ENCODE data around the gene CD80.
A peak's percentile ranks its signal among the peaks of the same experiment; 100 is the strongest.

CD80 gene

GRCh38 chr3:119559441-119559963 lies at the start of gene CD80:
TSS of gene CD80 (minus strand) at chr3:119559614. CDS start at chr3:119557728, 1,886 bp downstream.
- Histone ChIP-seq H4K20me1 (no peaks in the 10 kb centered on the region), H3K9me3 (replicated peaks in 1 of 11) (peaks cover 0 to 8% (median 3%) of the 10 kb centered on the region in 11 experiments; a peak in 7 of 22 replicates), H3K27me3 (no peaks in the 10 kb centered on the region), H3K4me2 (peak within 1 kb of the TSS in 3 of 11 experiments; percentile 75 to 89 (median 84); a peak in 6 of 22 replicates), H3K4me1 (peaks cover 0 to 82% (median 14%) of the 10 kb centered on the region in 10 experiments; a peak in 17 of 20 replicates), H3K27ac (peak within 1 kb of the TSS in 4 of 11 experiments; percentile 60 to 90 (median 85); a peak in 8 of 22 replicates), H3K9ac (peak within 1 kb of the TSS in 4 of 11 experiments; percentile 1 to 89 (median 80); a peak in 6 of 22 replicates), H3K4me3 (peak within 1 kb of the TSS in 3 of 10 experiments; percentile 56 to 60 (median 59); a peak in 7 of 20 replicates), H3K36me3 (peaks cover 0 to 6% (median 0%) of the 10 kb centered on the region in 11 experiments; a peak in 2 of 22 replicates)
- TF ChIP-seq Cebpa-rat (IDR thresholded peaks at IDR 0.05) = no peak

- Histone ChIP-seq H3K4me1 (peaks cover 0 to 15% (median 0%) of the 10 kb centered on the region in 10 experiments; a peak in 3 of 20 replicates), H4K20me1 (no peaks in the 10 kb centered on the region), H3K4me3 (no peak overlapping the region), H3K9me3 (replicated peaks in 1 of 11) (peaks cover 0 to 14% (median 6%) of the 10 kb centered on the region in 11 experiments; a peak in 9 of 22 replicates), H3K4me2 (no peak overlapping the region), H3K27ac (no peak overlapping the region), H3K9ac (no peak overlapping the region), H3K27me3 (no peaks in the 10 kb centered on the region), H3K36me3 (no peaks in the 10 kb centered on the region)
- no peak for TF ChIP-seq Cebpa-rat (IDR thresholded peaks at IDR 0.05)
Measured at GRCh38 chr3:119608405-119609000, 49.1 kb upstream of the CD80 start.

GRCh38 chr3:119604878-119605277 lies 45.5 kb upstream of the CD80 start:
- H3K27me3 ChIP-seq = no peaks in the 10 kb centered on the region
- H3K9ac ChIP-seq = no peak overlapping the region
- H3K27ac ChIP-seq = no peak overlapping the region
- TF ChIP-seq Cebpa-rat (IDR thresholded peaks at IDR 0.05) = no peak
- H3K4me3 ChIP-seq = no peak overlapping the region
- no peaks in the 10 kb centered on the region for H4K20me1 ChIP-seq
- no peaks in the 10 kb centered on the region for H3K36me3 ChIP-seq
- peak overlapping the region in 2 of 11 experiments; percentile 1 to 36; a peak in 1 of 22 replicates for H3K4me2 ChIP-seq
- peaks cover 0 to 38% (median 0%) of the 10 kb centered on the region in 10 experiments; a peak in 6 of 20 replicates for H3K4me1 ChIP-seq
- no peaks in the 10 kb centered on the region for H3K9me3 ChIP-seq (replicated peaks in 1 of 11)

GRCh38 chr3:119602676-119603075 lies 43.3 kb upstream of the CD80 start:
- Histone ChIP-seq H3K4me2 (peak overlapping the region in 2 of 11 experiments; percentile 55 to 69; a peak in 4 of 22 replicates), H3K9ac (no peak overlapping the region), H3K27me3 (no peaks in the 10 kb centered on the region), H3K27ac (no peak overlapping the region), H4K20me1 (no peaks in the 10 kb centered on the region), H3K4me1 (peaks cover 0 to 42% (median 0%) of the 10 kb centered on the region in 10 experiments; a peak in 6 of 20 replicates), H3K4me3 (no peak overlapping the region), H3K36me3 (no peaks in the 10 kb centered on the region), H3K9me3 (replicated peaks in 1 of 11) (no peaks in the 10 kb centered on the region)
- no peak for TF ChIP-seq Cebpa-rat (IDR thresholded peaks at IDR 0.05)

GRCh38 chr3:119601154-119601553 lies 41.7 kb upstream of the CD80 start:
- Histone ChIP-seq H3K9ac (no peak overlapping the region), H3K4me2 (peak overlapping the region in 3 of 11 experiments; percentile 10 to 39 (median 25); a peak in 5 of 22 replicates), H3K36me3 (no peaks in the 10 kb centered on the region), H3K9me3 (replicated peaks in 1 of 11) (no peaks in the 10 kb centered on the region), H3K4me3 (no peak overlapping the region), H3K27me3 (no peaks in the 10 kb centered on the region), H4K20me1 (no peaks in the 10 kb centered on the region), H3K27ac (no peak overlapping the region), H3K4me1 (peaks cover 0 to 57% (median 0%) of the 10 kb centered on the region in 10 experiments; a peak in 6 of 20 replicates)
- TF ChIP-seq Cebpa-rat (IDR thresholded peaks at IDR 0.05) = no peak

- H4K20me1 ChIP-seq = no peaks in the 10 kb centered on the region
- H3K4me1 ChIP-seq = peaks cover 0 to 61% (median 0%) of the 10 kb centered on the region in 10 experiments; a peak in 6 of 20 replicates
- H3K9me3 ChIP-seq (replicated peaks in 1 of 11) = no peaks in the 10 kb centered on the region
- no peaks in the 10 kb centered on the region for H3K27me3 ChIP-seq
- H3K4me3 ChIP-seq = no peak overlapping the region
- H3K27ac ChIP-seq = no peak overlapping the region
- H3K9ac ChIP-seq = no peak overlapping the region
- peak overlapping the region in 3 of 11 experiments; percentile 10 to 39 (median 25); a peak in 5 of 22 replicates for H3K4me2 ChIP-seq
- TF ChIP-seq Cebpa-rat (IDR thresholded peaks at IDR 0.05) = no peak
- no peaks in the 10 kb centered on the region for H3K36me3 ChIP-seq
Measured at GRCh38 chr3:119600732-119601131, 41.3 kb upstream of the CD80 start.

- H4K20me1 ChIP-seq = no peaks in the 10 kb centered on the region
- H3K9me3 ChIP-seq (replicated peaks in 1 of 11) = no peaks in the 10 kb centered on the region
- H3K27ac ChIP-seq = no peak overlapping the region
- H3K36me3 ChIP-seq = no peaks in the 10 kb centered on the region
- no peak for TF ChIP-seq Cebpa-rat (IDR thresholded peaks at IDR 0.05)
- H3K4me3 ChIP-seq = no peak overlapping the region
- H3K4me1 ChIP-seq = peaks cover 0 to 55% (median 0%) of the 10 kb centered on the region in 10 experiments; a peak in 6 of 20 replicates
- no peak overlapping the region for H3K9ac ChIP-seq
- H3K27me3 ChIP-seq = no peaks in the 10 kb centered on the region
- no peak overlapping the region for H3K4me2 ChIP-seq
Measured at GRCh38 chr3:119599558-119600174, 40.3 kb upstream of the CD80 start.

GRCh38 chr3:119598410-119599098 lies 39.1 kb upstream of the CD80 start:
- Histone ChIP-seq H3K27me3 (no peaks in the 10 kb centered on the region), H4K20me1 (no peaks in the 10 kb centered on the region), H3K4me2 (no peak overlapping the region), H3K9me3 (replicated peaks in 1 of 11) (no peaks in the 10 kb centered on the region), H3K27ac (no peak overlapping the region), H3K4me3 (no peak overlapping the region), H3K9ac (no peak overlapping the region), H3K36me3 (no peaks in the 10 kb centered on the region), H3K4me1 (peaks cover 0 to 53% (median 0%) of the 10 kb centered on the region in 10 experiments; a peak in 6 of 20 replicates)
- no peak for TF ChIP-seq Cebpa-rat (IDR thresholded peaks at IDR 0.05)
